H4 (cell line): Measurements from ENCODE around the gene PDE11A. TPM values are rescaled to one million over a fixed set of nuclear protein-coding genes. Genes with fewer than 3 reads are reported as not detected.
"Not testable (repeated sequence)": the region's sequence is repeated elsewhere in the genome, so short reads cannot be mapped to it uniquely, and the experiment has no call there.

ENCODE experiments used
- DNase-seq: peaks from one replicate; pipeline ENCODE4 v3.0.0-alpha.2; 2015; ENCODE audit warnings: low spot score
- total RNA-seq: library from RNA; depleted of rRNA; stranded (reverse); fragments of >200 nt; shearing (Covaris generic); gene quantifications from 2 replicates; pipeline ENCODE4 v1.2.3, GENCODE V29; 2014; rRNA removed

The PDE11A gene
- 0.60 and 0.70 TPM in 2 replicates for total RNA-seq

GRCh38 chr2:178072383-178073301, at the start of gene PDE11A:
PDE11A (minus strand) TSS chr2:178072777; CDS start chr2:178072437, 340 bp downstream.
- DNase-seq = peak; percentile 91

- no peak for DNase-seq
These were observed 46.8 kb upstream of the PDE11A start for GRCh38 chr2:178119179-178119922.

DNA sequence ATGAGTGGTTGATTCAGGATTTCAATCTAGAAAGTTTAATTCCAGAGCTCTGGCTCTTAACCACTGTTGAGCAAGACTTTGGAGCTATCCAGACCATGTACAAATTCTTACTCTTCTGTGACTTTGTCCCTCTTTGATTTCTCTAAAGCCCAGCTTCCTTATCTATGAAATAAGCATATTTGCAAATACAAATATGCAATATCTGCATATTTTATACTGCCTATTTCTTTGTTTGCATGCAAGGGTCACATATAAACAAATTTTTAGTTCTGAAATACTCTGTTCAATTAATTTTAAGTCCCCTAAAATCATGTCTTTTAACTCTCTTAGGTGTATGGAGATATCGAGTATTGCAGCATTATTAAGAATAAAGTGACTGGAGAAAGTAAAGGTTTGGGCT, 45.1 kb upstream of the PDE11A start:
- DNase-seq = no peak

DNA sequence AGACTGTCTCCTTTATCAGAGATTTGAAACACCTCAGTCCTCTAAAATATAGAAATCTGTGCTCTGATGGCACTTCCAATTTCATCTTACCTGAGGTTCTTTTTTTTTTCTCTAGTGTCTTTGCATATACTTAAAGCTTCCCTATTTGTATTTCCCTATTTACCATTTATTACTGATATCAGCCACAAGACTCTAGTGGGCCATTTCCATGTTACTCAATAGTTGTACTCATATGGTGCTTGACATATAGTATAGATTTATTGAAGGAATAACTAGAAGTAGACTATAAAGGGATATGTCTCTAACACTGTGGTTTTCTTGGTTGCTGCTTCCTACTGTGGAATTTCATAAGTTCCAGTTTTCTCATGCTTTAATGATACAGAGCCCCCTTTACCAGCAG, 42.7 kb upstream of the PDE11A start:
- DNase-seq = no peak

DNA sequence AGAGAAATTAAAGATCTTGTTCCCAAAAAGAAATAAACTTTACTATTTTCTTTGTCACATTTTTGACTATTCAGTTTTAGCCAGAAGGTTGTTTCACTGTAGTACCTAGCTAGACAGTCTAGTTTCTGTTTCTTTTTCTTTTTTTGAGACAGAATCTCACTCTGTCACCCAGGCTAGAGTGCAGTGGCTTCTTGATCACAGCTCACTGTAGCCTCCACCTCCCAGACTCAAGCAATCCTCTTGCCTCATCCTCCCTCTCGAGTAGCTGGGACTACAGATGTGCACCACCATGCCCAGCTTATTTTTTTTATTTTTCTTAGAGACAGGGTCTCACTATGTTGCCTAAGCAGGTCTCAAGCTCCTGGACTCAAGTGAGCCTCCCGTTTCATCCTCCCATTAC, 41.9 kb upstream of the PDE11A start:
- no peak for DNase-seq

GRCh38 chr2:178112202-178113152, 39.9 kb upstream of the PDE11A start, which contains the start of gene RBM45:
RBM45 (plus strand) TSS chr2:178112437; CDS start chr2:178112547, 110 bp downstream.
- DNase-seq = peak; percentile 86

GRCh38 chr2:178111743-178112142, 39.2 kb upstream of the PDE11A start:
- no peak for DNase-seq

- DNase-seq = no peak
These were observed 38.1 kb upstream of the PDE11A start for GRCh38 chr2:178110681-178111080.

GRCh38 chr2:178109813-178110212, 37.2 kb upstream of the PDE11A start:
- DNase-seq = peak; percentile 48

DNA sequence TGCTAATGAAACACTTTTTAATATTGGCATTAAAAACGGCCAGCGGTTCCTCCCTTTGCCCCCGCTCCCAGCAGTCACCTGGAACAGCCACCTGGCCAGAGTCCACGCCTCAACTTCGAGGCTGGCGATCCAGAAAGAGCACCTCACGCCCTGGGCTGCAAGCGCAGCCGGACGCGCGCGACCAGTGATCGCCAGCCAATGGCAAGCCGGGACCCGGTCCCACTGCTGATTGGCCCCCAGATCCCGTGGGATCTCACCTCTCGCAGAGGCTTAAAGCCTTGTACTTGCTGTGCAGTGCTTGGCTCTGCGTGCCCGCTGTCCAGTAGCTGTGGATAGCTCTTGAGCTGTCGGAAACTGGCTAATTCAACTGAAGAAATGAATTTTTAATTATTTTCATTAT, 35.6 kb upstream of the PDE11A start:
- DNase-seq = no peak

DNA sequence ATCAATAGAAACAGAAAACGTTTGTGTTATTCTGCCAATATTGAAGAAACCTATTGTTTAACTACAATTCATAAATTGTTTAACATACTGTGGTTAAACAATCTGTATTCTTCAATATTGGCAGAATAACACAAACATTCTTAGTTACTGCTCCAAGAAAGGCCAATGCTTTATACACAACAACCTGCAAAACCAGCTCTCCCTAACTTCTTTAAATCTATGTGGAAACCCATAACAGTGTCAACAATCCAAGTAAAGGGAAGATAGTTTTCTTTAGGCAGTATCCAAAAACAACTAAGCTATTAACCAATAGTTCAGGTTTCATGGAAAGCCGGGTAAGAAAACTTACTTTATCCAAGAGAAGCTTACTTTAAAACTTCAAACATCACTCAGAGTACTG, 33.5 kb upstream of the PDE11A start:
- no peak for DNase-seq

DNA sequence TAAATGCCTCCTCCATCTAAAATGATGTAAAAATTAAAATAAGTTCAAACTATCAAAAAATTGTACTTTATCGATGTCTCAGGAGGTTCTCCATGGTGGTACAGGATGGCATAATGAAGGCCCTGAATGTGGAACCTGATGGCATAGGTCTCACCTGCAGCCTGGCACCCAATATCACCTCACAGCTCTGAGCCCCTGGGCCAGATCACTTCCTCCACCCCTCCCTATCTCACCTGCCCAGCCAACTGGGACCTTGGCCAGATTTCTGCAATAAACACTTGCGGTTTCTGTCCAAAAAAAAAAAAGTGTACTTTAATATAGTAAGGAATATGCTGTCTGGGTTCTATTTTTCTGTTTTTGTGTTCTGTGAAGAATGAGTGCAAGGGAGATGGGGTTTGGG, 33.0 kb upstream of the PDE11A start:
- DNase-seq = no peak

DNA sequence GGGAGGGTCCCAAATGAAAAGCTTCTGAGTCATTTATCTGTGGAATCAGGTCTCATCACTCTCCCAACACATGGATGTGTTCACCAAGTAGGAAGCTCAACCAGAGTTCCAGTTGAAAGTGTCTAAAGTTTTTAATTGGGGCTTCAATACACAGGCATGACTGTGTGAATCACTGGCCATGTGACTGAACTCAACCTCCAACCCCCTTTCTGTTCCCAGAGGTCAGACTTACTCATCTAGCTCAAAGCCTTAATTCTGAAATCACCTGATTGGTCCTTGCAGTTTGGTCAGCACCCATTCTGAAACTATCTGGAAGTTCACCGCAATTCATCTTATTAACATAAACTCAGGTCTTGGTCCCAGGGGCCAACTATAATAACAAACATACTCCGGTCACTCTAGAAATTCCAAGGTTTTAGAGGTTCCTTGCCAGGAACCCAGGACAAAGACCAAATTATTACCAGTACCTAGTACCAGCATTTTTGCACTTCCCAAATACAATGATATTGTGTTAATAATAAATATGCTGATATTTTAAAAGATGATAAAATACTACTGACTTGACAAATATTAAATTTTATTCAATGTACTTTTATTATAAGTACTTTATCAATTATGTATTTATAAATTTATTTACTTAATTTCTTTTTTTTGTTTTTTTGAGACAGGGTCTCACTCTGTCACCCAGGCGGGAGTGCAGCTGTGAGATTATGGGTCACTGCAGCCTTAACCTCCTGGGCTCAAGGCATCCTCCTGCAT, 28.9 kb upstream of the PDE11A start:
- no peak for DNase-seq

GRCh38 chr2:178093471-178093870, 20.9 kb upstream of the PDE11A start:
- no peak for DNase-seq

DNA sequence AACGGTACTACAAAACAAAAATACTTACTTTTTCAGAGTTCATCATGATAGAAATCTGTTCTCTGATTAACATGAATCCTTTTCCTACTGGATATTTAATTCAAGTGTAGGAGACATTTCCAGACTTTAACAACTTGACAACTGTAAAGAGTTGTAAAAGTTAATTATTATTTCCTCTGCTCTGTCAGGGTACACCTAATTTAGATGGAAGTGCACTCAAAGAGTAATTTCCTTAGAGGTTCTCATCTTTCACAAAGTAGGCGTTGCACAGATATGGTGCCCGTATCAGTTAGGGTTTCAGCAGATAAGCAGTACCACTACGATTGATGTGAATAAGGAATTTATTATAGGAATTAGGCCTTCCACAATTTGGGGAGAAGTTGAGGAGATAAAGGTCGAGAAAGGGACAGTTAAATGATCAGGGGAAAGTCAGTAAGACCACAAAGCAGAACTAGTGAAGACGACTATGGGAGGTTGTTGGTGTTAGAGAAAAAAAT, 16.2 kb upstream of the PDE11A start:
- DNase-seq = no peak

DNA sequence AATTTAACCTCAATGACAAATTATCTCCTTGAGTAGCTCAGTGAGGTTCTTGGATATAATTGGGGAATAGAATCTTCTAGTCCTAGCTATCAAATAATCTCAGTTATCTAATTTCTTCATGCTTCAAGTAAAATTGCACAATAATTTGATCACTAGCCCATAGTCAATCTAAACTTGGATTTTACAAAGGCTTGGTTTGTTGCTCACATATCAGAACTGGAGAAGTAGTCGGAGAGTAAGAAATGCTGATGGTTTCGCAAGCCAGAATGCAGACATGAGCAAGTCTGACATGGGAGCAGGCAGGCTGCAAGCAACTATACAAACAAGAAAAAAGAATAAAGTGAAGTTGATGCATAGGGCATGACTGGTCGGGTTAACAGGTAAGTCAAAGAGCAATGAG, 11.7 kb upstream of the PDE11A start:
- no peak for DNase-seq

- DNase-seq = no peak
These were observed 9.9 kb upstream of the PDE11A start for GRCh38 chr2:178082408-178083045.

DNA sequence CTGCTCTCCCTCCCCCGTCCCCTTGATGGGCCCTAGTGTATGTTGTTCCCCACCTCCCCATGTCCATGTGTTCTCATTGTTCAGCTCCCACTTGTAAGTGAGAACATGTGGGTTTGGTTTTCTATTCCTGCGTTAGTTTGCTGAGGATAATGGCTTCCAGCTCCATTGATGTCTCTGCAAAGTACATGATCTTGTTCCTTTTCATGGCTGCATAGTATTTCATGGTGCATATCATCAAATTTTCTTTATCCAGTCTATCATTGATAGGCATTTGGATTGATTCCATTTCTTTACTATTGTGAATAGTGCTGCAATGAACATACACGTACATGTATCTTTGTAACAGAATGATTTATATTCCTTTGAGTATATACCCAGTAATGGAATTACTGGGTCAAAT, 6.7 kb upstream of the PDE11A start:
- not testable (repeated sequence) for DNase-seq

GRCh38 chr2:178076130-178076529, 3.6 kb upstream of the PDE11A start:
- no peak for DNase-seq

DNA sequence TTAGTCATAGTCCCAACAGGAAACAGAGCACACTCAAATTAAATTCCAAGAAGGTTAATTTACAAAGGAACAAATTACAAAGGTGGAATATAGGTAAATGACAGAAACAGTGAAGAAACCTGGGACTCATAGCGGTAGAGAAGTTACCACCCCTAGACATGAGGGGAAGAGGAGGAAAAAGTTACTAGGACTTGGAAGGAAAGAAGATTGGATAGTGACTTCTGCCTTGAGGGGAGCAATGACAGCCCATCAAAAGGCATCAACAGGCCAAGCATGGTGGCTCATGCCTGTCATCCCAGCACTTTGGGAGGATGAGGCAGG, 2.4 kb upstream of the PDE11A start:
- DNase-seq = no peak
